Measurements from ENCODE around the gene PIGH.
"Not testable (repeated sequence)": the region's sequence is repeated elsewhere in the genome, so short reads cannot be mapped to it uniquely, and the experiment has no call there.

PIGH gene, protein sequence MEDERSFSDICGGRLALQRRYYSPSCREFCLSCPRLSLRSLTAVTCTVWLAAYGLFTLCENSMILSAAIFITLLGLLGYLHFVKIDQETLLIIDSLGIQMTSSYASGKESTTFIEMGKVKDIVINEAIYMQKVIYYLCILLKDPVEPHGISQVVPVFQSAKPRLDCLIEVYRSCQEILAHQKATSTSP

DNA sequence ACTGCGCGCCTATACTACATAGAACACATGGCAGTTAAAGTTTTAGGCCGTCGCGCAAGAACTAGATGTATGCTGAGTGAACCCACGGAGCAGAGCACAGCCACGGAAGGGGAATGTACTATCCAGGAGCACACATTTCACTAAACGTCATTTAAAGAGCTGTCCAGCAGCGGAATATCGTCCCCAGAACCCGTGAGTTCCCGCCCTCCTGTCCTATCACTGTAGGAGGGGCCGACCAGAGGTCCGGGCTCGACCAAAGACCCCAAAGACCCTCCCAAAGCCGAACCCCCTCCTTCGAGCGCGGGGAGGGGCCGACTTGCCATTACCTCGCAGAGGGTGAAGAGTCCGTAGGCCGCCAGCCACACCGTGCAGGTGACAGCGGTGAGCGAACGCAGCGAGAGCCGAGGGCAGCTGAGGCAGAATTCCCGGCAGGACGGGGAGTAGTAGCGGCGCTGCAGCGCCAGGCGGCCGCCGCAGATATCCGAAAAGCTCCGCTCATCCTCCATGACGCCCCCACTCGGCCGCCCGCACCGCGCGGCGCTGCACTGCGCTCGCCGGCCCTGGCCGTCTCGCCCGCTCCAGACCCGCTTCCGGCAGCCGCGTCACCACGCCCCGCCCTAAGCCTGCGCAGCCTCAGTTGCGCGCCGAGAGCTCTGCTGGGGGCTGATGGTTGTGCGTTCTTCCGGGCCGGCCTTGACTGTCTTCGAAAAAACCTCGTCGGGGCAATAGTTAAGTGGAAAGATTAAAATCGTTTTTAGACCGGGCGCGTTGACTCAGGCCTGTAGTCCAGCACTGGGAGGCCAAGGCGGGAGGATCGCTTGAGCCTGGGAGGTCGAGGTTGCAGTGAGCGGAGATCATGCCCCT, at the start of gene PIGH:
Gene PIGH, minus strand, starts transcription at position 571 of the 864 bp plus-strand sequence. Its CDS starts 65 bp downstream, at position 506.
- DNase-seq = peak; percentile 55 to 89

DNA sequence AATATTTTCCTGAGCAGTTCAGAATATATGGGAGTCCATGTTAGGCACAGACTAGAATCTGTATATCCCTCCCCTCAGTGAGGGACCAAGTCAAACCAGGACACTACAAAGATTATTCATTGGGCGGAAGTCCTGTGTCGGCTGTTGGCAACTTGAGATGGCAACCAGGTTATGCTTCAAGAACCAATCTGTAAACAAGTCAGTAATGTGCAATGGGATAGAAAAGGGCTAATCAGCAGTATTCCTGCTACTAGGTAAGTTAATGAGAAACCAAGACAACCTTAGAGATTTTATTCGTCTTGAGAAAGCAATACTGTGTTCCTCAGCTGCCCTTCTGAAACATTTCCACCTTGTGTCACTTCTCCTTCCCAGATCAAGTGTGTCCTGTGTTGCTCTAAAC, 46.1 kb upstream of the PIGH start:
- DNase-seq = no peak

DNA sequence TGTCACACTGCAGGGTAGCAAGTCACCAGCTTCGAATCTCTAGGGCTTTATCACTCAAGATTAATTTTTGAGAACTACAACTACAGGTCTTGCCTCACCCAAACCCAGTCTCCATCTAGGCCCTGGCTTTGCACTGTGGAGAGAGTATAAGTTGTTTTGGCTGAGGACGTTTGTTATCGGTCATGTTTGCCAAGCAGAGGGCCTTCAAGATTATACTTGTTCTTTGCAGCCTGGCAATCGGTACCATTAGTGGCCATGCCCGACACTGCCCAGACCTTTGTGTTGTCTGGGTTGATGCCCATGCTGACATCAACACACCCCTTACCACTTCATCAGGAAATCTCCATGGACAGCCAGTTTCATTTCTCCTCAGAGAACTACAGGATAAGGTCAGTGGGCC, 45.3 kb upstream of the PIGH start:
- DNase-seq = no peak

DNA sequence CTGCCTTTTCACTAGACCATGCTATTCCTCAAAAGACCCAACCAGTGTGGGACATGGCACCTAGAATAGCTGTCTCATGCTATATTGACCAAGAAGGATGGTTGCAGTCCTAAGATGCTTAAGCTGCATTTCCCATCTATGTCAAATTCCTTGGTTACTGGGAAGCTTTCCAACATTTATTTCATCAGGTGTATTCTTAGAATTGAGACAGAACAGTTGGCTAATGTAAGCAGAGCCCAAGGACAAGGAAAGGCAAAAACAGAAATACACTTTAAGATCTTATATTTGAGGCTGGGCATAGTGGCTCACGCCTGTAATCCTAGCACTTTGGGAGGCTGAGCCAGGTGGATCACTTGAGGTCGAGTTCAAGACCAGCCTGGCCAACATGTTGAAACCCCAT, 44.4 kb upstream of the PIGH start:
- DNase-seq = no peak

DNA sequence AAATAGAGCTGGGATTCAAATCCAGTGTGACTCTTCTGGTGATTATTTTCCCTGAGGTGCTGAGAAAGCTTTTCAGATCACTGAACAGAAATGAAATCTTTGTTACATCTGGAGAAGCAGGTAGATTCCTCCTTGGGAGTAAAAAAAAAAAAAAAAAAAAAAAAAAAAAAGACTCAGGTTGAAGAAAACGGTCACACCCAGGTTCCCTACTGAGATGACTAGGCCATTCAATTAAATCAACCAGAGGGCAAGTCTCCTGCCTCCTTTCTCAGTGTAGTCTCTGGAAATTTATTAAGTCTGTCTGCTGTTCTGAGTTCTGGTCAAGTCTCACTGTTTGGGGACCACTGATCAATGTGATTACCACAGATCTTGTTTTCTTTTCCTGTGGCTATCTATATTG, 43.6 kb upstream of the PIGH start:
- DNase-seq = no peak

DNA sequence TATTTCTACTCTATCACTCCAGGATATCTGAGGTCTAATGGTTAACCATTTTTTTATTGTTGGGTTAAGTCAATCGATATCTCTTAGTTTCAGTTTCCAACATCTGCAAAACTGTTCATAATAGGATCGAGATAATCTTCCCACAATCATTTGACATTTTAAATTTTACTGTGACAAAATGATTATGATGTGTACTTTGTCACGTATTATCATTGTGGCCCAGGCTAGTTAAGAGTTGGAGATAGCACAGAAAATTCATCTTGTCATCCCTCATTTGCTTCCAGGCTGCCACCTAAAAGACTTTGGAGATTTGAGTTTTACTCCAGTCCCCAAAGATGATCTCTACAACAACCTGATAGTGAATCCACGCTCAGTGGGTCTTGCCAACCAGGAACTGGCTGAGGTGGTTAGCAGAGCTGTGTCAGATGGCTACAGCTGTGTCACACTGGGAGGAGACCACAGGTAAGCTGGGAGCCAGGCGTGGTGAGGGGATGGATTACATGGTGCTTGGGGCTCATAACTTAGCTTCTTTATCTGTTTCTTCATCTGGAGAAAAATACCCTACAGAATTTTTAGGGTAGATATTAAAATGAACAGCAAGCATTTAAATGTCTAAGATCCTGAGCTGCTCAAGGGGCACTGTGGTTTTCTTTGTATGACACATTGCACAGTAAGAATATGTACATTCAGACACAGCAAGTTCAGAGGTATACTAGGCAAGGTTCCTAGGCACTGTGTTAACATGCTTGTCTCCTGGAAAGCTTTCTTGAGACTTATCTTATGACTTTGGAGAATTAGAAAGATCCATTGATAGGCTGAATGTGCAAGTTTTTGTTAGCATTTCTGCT, 42.1 kb upstream of the PIGH start:
- no peak for DNase-seq

DNA sequence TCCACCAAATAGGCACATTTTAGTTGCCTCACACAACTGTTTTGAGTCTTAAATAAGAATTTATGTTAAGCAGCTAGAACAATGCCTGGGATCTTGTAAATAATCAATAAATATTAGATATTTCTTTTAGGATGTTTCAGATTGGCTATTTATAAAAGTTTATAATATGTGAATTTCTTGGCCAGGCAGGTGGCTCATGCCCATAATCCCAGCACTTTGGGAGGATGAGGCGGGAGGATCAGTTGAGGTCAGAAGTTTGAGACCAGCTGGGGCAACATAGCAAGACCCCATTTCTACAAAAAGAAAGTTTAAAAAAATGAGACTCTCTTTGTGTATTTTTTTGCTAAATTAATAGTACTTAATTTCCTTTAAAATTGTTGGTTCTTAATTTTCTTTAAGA, 41.4 kb upstream of the PIGH start:
- DNase-seq = no peak

DNA sequence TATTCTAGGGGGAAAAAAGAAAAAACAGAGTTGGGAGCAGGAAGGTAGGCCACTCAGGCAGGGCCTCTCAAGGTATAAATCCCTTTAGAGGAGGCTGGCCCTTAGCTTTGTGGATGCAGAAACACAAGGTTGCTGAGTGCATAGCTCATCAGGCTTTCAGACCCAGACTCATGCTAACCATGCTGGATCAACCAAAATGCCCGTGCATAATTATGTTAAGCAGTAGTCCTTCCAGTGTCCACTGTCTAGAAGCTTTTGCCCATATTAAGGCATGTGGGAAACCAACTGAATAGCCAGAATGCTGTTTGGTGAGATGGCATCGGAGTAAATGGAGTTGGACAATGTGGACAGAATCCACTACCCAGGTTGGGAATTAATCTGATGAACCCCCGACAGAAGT, 38.6 kb upstream of the PIGH start:
- no peak for DNase-seq

DNA sequence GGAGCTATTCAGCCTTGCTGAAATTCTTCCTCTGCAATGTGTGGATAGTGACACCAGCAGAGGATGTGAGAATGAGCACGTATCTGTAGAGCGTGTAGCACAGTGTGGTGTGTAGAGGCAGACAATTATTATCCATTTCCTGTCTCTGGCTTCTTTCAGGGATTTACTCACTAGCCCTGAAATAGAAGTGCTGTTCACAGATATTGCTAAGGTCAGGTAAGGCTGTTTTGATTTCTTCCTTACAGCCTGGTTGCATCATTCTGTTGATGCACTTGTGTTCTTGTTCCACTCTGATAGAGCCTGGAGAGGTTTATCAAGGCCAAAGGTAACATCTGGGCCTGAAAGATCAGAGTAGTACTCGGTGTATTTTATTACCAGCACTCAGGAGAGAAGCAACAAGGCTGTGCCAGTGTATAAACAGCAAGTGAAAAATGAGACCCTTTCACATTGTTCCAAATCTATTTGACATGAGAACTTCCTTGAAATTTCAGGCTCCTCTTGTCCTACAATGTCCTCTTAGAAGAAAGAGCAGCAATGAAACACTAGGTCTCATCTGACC, 36.4 kb upstream of the PIGH start:
- DNase-seq = no peak

DNA sequence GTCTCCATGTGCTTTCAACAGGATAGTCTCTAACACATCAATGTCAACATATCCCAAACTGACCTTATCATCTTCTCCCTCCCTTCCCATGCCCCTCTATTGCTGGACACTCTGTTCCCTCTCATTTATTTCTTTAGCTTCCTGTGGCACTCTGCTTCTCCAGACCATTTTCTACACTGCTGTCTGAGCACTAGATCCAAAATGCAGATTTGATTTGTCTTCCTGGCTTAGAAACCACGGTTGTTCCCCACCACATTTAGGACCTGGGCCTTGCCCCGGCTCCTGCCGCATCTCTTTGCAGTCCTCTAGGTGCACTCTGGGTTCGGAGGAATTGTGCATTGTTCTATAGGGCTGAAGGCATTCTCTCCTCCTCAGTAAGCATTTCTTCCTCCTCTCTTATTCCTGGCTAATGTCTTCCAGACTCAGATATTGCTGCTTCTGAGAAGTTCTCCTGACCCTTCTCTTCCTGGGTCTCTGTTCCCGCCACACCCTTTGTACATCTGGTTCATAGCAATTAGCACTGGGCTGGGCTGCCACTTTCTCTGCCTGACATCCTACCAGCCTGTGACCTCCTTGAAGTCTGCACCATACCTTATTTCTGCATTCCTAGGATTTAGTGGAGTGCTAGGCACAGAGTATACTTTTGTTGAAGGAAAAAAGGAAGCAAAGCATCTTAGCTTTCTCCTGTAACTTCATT, 33.5 kb upstream of the PIGH start:
- DNase-seq = no peak

DNA sequence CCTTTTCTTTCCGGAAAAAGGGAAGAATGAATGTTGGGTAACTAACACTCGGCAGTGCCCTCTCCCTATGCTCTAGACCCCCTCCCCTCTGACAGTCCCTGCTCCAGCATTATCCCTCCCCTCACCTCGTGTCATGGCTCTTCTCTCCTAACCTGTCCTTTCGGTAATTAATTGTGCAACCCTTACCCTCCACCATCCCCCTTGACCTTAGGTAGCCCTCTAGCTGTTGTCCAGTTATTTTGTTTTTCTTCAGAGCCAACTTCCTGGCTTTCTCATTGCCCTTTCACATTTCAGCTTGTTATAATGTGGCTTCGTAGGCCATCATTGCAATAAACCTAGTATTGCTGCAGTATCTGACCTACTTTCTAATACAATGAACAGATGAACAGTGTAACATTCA, 30.9 kb upstream of the PIGH start:
- no peak for DNase-seq

DNA sequence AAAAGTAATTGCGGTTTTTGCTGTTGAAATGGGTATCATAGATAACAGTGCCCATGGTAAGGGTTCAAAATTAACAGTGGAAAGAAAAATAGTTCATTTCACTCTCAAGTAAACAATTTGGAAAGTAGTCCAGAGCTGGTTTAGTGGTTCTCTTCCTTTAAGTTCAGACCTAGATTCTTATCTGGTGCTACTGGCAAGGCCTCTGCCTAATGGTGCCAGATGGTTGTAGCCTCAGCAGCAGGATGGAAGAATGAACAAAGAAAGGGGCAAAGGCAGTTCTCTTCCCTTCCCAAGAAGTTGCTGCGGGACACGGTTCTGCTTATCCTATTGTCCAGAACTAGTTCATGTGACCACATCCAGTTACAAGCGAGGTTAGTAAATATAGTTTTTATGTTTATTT, 30.1 kb upstream of the PIGH start:
- no peak for DNase-seq

DNA sequence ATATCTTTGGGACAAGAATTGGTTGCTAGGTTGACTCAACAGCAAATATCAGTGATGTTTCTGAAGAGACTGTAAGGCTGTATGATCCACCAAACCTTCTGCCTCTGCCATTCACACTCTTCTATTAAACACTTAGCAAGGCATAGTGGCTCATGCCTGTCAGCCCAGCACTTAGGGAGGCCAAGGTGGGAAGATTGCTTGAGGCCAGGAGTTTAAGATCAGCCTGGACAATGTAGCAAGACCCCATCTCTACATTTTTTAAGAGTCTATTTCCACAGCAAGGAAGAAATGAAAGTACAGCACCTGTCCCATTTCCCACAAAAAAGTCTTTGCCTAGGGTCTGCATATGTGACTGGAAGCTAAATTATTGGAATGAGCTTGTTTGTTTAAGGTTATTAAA, 27.5 kb upstream of the PIGH start:
- no peak for DNase-seq

DNA sequence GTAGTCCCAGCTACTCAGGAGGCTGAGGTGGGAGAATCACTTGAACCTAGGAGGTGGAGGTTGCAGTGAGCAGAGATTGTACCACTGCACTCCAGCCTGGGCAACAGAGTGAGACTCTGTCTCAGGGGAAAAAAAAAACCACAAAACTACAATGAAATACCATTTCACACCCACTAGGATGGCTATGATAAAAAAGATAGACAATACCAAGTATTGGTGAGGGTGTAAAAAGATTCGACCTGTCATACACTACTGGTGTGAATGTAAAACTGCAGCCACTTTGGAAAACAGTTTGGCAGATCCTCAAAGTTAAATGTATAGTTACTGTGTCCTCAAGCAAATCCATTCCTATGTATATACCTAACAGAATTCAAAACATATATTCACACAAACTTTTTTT, 26.1 kb upstream of the PIGH start:
- DNase-seq = not testable (repeated sequence)

DNA sequence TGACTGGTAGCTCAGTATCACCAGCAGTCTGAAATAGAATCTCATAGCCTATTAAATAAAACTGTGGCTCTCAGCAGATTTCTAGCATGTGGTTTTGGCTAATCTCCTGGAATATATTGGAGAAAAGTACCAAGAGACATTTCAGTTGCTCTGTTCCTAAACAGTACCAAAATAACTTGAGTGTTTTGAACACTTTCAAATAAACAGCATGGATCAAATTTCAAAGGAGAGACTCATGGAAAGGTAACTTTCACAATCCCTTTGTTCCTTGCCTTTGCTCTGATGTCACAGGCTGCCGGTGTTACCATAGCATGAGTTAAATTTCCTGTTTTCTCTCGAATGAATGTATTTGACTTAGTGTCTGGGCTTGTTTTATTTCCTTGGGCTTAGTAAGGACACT, 23.0 kb upstream of the PIGH start:
- DNase-seq = no peak

DNA sequence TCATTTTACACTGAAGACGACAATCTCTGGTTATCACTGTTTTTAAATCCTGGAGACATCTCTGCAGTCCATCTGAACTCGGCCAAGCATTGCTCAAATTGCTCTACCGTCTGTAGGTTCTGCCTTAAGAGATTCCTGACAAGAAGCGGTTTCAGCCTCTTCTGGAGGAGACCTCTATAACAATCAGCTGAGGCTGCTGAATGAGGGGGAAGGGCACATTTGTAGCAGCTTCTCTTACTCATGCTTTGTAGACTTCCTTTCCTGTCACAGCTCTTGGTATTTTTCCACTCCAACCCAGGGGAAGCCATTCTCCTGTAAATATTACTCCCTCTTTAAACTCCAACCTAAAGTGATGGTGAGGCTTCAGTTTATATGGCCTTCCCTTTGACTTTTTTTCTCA, 22.6 kb upstream of the PIGH start:
- DNase-seq = no peak

DNA sequence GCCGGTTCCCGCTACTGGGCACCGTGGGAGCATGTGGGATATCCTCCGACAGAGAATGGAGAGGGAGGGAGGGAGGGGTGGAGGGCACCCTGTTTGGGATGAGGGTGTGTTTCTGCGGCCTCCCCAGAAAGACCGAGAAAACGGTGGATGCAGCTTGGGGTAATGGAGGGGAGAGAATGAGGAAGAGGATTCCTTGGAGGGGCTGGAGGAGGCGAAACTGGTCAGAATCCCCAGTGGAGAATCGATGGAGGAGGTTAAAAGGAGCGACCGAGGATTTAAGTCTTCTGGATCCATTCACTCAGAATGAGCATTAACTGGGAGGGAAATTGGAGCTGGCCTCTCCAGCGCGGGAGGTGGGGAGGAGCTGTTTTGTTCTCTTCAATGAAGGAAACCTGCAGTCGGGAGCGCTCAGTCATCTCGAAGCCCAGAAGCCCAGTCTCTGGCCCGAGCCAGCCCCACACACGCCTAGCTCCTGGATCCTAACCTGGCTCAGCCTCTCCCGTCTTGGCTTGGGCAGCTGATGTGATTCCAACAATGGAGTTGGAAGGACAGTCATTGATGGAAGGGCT, 20.2 kb upstream of the PIGH start:
- DNase-seq = peak; percentile 20 to 59

DNA sequence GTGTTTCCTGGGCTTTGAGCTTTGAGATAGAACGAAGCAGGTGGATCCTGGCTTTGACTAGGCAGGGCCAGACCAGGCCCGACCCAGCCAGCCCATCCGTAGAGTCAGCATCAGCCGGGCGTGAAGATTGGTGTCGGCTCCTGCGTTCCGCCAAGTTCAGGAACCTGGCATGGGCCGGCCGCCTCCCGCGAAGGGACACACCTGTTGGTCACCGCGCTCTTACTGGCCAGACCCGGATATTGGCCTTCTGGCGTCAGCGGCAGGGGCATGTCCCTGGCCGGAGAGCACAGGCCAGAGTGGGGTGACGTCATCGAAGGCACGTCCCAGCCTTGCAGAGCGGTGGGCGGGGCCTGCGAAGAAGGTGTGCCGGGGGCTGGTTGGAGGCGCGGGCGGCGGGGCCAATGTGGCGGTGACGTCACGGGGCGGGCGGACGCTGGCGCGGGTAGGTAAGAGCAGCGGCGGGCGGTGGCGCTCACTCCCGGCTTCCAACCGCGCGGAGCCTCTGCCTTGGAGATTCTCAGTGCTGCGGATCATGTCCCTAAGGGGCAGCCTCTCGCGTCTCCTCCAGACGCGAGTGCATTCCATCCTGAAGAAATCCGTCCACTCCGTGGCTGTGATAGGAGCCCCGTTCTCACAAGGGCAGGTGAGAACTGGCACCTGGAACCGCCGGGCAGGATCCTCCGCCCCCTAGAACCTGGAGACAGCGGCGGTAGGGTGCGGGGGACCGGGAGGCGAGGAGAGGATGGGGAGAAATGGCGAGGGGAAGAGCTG, 19.6 kb upstream of the PIGH start, which contains the start of gene ARG2:
Gene ARG2, plus strand, starts transcription at position 475 of the 771 bp plus-strand sequence. Its CDS starts 58 bp downstream, at position 533.
- DNase-seq = peak; percentile 89 to 97

DNA sequence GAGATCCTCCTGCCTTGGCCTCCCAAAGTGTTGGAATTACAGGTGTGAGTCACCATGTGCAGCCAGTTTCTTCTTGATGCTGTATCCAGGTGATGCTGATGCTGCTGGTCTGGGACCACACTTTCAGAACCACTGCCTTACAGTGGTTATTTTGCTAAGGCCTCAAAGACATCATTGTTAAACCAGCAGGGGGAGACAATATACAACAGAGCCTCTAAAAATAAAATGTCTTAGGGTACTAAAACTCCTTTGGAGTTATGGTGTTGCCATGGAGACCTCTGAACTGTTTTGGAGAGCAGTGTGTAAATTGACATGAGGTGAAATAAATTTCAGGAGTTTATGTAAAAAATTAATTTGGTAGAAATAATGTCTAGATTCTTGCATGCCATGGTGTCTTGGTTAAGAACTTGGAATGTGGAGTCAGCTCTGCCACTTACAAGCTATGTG, 18.6 kb upstream of the PIGH start:
- DNase-seq = peak; percentile 24 to 74

DNA sequence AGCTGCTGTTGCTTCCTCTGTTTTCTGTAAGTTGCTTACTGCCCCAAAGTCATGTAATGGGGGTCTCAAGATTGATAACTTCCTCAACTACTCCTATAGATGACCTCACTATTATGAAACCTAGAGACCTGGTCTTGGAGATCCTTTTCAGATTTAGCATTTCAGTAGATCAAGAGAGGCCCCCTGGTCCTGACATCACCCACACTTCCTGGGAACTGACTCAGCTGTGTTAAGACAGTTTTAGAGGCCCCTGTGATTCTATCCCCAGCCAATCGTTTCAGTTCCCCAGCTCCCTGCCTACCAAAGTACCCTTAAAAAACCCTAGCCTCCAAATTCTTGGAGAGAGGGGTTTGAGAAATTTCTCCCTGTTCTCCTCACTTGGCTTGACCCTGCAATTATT, 10.4 kb upstream of the PIGH start:
- DNase-seq = no peak

DNA sequence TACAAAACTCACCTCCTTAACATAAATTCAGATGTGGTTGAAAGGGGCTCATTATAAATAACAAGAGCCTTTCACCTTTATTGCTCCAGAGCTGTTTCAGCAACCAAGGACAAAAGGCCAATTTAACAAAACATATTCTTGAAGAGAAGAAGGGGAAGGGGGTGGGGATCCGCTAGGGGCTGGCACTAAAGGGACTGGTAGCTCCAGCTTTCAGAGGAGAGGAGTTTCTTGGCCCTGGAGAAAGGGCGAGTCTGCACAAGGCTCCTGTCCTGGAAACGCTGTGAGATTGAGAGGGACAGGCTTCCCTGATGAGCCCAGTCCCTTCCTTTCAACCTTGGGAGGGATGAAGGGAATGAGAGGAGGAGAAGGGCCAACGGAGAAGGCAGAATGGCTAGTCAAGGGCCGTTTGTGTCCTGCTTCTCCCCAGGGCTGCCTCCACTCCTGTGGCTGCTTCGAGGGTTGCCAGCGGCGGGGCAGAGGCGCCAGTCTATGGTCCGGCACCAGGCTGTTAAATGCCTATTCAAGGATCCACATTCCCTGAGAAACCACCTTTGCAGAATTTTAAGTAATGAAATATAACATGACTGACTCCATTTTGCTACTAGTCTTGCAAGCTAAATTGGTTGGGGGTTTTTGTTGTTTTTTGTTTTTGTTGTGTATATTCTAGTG, 9.7 kb upstream of the PIGH start:
- no peak for DNase-seq

Measured in NCI-H526 (cell line).